NCI-H2107 treated with DMSO at 0.1 percent for 48 hours (cell line): Measurements from ENCODE around the gene TCEA3.

Experiments used
- DNase-seq: peaks from one replicate; lab custom pipeline; 2025; ENCODE audit not compliant: unreplicated experiment; lab: John Stamatoyannopoulos, UW

The TCEA3 gene

GRCh38 chr1:23448846-23449245 lies 24.3 kb upstream of the TCEA3 start:
- no peak for DNase-seq

GRCh38 chr1:23446661-23447310 lies 22.2 kb upstream of the TCEA3 start:
- no peak for DNase-seq

DNA sequence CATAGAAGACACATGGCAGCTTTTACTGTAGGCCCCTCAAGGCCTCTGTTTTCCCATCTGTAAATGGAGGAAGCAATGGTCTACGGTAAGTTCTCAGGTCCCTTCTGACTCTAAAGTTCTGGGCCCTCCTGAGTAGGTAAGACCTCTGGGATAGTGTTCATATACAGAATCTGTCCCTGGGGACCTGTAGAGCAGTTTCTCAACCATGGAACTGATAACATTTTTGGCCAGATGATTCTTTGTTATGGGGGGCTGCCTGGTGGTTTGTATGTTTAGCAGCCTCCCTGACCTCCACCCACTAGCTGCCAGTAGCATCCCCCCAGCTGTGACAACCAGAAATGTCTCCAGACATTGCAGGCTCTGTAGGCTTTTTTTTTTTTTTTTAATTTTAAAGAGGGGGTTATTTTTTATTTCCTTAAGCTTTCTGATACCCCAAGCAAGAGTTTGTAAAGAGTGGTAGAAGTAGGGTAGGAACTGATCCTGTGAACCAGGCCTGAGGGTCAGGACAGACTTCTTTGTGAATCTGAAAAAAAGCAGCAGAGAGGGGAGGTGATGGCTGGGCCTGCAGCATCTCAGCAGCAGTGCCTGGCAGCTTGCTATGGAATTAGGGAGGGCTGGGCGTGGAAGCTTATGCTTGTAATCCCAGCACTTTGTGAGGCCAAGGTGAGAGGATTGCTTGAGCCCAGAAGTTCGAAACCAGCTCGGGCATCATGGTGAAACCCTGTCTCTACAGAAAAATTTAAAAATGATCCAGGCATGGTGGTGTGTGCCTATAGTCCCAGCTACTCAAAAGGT lies 20.2 kb upstream of the TCEA3 start:
- DNase-seq = no peak

DNA sequence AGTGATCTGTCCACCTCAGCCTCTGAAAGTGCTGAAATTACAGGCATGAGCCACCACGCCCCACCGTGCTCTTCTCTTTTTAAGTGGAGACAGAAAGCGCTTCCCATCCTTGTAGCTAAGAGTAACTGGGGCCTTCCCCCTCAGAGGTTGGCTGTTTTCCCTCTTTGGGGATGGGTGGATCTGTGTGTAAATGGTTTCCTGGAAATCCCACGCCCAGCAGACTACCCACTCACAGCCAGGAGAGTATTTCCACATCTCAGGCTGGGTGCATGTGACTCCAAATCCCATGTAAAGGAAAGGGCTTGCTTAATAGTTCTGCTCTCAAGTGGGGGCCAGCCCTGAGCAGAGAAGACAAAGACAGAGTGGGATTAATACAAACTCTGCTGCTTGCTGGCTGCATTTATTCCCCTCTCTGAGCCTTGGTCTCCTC lies 19.6 kb upstream of the TCEA3 start:
- no peak for DNase-seq

GRCh38 chr1:23442751-23443150 lies 18.2 kb upstream of the TCEA3 start:
- DNase-seq = no peak

GRCh38 chr1:23441446-23442148 lies 17.0 kb upstream of the TCEA3 start:
- DNase-seq = no peak

DNA sequence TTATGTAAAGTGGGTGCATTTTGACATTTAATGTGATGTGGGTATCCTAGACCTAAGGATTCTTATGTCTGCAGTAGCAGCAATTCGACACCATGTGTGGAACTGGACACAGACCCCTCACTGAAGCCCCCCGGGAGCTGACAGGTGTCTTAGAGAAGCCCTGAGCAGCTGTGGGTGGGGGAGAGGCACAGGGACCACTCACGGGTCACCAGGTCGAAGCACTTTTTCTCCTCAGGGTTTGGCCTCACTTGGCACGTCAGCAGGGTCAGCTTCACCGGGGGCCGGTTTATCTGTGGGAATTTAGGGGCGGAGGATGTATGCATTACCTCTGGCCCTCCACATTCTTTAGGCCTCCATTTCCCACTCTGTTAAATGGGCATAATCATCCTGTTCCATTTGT lies 14.0 kb upstream of the TCEA3 start:
- DNase-seq = no peak

DNA sequence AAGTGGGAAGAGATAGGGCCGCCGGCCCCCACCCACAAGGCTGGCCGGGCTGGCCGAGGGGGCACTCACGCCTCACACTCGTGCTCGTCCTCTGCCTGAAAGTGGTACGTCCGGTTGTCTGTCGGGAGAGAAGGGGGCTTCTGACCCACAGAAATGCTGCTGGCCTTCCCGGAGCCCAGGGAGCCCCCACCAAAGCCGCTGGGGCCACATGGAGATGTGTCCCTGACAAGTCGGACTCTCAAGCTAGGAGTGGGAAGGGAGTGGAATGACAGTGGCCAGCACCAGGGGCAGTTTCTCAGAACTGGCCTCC lies 12.8 kb upstream of the TCEA3 start:
- no peak for DNase-seq

GRCh38 chr1:23436520-23437354 lies 12.2 kb upstream of the TCEA3 start:
- no peak for DNase-seq

DNA sequence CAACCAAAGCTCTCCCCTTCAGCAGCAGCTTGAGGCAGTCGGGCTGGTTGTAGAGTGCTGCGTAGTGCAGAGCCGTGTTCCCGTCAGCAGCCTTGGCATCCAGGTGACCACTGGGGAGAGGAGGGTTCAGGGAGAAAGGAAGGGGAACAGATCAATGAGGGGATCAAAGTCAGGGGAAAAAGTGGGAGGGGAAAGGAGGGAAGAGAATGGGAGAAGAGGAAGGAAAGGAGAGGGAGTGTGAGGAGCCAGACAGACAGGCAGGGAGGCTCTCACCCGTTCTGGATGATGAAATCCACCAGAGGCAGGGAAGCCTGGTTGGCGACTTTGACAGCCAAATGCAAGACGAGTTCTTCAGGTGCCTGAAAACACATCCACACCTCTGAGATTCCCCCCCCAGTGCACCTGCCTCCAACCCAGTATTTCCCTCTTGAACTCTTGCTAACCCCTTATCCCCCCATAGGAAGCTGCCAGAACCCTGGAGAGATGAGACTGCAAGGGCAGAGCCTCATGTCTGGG lies 9.8 kb upstream of the TCEA3 start:
- no peak for DNase-seq

- DNase-seq = no peak
Measured at GRCh38 chr1:23433122-23433521, 8.6 kb upstream of the TCEA3 start.

GRCh38 chr1:23431431-23431830 lies 6.9 kb upstream of the TCEA3 start:
- no peak for DNase-seq

DNA sequence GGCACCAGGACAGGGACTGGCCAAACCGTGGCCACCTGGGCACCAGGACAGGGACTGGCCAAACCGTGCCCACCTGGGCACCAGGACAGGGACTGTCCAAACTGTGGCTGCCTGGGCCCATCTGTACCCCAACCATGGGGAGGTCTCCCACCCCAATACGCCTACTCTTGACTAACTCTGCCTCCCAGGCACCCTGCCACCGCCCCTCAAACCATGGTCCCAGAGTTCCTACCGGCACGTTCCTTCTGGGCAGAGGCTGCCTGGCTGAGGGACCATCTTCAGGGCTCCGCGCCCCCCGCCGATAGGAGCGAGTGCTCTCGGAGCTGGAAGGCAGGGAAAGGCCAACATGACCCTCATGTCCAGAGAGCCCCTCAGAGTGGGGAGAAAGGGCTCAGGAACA lies 6.3 kb upstream of the TCEA3 start:
- no peak for DNase-seq

- no peak for DNase-seq
Measured at GRCh38 chr1:23428136-23428905, 3.8 kb upstream of the TCEA3 start.

DNA sequence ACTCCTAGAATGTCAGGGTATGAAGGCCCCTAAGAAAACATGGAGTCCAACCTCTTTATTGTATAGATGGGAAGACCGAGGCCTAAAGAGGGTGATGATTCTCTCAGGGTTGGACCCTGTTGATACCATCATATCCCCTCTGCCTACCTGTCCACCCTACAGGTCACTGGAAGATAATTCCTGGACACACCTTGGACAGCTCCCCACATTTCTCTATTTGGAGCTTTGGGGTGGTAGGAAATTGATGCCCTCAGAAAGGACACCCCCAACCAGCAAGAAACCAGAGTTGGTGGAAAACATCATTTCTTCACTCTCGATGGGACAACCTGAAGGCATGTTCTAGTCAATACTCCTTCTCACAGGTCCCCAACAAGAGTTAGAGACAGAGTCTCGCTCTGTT lies 3.0 kb upstream of the TCEA3 start:
- DNase-seq = no peak

GRCh38 chr1:23426828-23427227 lies 2.3 kb upstream of the TCEA3 start:
- no peak for DNase-seq

GRCh38 chr1:23425193-23425494 lies 596 bp upstream of the TCEA3 start:
- DNase-seq = no peak

DNA sequence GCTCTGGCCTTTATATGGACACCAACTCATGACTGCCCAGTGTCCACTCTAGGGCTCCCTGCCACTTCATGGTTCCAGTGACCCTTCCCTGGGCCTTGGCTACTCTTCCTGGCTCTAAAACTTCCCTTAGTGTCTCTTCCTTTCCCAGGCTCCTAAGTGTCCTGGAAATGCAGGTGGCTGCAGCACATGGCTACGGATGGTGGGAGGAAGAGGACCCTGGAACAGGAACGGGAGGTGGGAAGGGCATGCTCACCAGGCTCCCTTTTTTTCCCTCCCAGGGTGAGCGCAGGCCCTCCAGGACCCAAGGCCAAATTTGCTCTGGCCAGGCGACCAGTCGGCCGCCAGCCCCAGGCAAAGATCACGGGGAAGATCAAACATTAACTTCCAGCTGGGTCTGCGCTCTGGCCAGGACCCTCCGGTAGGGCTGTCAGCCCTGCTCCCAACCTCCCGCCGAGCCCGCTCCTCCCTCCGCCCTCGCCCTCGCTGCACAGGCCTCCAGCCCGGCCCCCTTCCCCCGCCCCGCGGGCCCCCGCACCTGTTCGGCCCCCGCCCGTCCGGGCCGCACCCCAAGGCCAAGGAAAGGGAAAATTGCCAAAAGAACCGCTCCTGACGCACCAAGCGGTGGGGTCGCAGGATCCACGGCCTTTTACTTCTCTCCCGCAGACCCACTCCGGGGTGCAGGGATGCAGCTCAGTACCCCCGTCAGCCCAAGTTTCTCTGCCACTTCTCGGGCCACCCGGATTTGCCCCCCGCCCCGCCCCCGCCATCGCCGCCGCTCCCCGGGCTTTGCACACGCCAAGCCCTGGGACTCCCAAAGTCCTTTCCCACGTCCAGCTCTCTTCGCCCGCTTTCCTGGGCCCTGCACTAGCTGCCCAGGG lies 894 bp downstream of the TCEA3 start:
- no peak for DNase-seq

DNA sequence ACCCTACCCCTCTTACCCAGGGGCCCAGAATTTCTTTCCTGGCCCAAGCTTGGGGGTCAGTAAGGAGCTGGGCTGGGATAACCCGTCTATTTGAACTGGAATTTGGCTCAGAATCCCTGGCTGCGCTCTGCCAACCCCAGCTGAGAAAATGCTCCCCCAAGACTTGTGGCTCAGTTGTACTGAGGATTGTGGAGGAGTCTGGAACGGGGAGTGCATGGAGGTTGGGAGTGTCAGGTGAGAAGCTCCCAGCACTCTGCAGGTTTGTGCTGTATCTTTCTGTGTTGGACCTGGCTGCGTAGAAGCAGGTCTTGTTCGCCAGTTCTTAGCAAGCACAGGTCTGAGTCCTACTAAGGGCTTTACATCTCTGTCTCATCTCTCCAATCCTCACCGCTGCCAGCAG lies 1.6 kb downstream of the TCEA3 start:
- no peak for DNase-seq
